ENCODE data around the gene PANK1. TPM values are rescaled to one million over a fixed set of nuclear protein-coding genes. Genes with fewer than 3 reads are reported as not detected.
A peak's percentile ranks its signal among the peaks of the same experiment; 100 is the strongest.

Gene PANK1
- total RNA-seq, 1 experiment from 2014 or later, result 24.9 TPM

DNA sequence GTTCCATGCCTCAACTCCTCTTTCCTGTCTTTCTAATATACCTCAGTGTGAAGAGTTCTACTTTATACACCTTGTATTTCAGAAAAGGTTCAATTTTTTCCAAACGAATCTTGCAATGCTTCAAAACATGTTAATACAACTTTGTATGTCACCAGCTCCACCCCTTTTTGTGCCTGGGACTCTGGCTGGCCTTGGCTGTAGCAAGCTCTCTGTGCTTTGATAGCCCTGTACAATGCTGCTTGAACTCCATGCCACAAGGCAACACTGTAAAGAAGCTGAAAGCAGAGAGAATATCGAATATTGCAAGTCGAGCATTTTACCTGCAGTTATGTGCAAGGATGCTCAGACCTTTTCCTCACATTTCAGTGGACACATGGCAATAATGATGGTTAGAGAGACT, 52.5 kb downstream of the PANK1 start (continued):
- TF ChIP-seq, protein P1, sequence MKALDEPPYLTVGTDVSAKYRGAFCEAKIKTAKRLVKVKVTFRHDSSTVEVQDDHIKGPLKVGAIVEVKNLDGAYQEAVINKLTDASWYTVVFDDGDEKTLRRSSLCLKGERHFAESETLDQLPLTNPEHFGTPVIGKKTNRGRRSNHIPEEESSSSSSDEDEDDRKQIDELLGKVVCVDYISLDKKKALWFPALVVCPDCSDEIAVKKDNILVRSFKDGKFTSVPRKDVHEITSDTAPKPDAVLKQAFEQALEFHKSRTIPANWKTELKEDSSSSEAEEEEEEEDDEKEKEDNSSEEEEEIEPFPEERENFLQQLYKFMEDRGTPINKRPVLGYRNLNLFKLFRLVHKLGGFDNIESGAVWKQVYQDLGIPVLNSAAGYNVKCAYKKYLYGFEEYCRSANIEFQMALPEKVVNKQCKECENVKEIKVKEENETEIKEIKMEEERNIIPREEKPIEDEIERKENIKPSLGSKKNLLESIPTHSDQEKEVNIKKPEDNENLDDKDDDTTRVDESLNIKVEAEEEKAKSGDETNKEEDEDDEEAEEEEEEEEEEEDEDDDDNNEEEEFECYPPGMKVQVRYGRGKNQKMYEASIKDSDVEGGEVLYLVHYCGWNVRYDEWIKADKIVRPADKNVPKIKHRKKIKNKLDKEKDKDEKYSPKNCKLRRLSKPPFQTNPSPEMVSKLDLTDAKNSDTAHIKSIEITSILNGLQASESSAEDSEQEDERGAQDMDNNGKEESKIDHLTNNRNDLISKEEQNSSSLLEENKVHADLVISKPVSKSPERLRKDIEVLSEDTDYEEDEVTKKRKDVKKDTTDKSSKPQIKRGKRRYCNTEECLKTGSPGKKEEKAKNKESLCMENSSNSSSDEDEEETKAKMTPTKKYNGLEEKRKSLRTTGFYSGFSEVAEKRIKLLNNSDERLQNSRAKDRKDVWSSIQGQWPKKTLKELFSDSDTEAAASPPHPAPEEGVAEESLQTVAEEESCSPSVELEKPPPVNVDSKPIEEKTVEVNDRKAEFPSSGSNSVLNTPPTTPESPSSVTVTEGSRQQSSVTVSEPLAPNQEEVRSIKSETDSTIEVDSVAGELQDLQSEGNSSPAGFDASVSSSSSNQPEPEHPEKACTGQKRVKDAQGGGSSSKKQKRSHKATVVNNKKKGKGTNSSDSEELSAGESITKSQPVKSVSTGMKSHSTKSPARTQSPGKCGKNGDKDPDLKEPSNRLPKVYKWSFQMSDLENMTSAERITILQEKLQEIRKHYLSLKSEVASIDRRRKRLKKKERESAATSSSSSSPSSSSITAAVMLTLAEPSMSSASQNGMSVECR (CRISPR knock-in tag; IDR thresholded peaks at IDR 0.05; ENCODE audit: borderline replicate concordance), result no peak

DNA sequence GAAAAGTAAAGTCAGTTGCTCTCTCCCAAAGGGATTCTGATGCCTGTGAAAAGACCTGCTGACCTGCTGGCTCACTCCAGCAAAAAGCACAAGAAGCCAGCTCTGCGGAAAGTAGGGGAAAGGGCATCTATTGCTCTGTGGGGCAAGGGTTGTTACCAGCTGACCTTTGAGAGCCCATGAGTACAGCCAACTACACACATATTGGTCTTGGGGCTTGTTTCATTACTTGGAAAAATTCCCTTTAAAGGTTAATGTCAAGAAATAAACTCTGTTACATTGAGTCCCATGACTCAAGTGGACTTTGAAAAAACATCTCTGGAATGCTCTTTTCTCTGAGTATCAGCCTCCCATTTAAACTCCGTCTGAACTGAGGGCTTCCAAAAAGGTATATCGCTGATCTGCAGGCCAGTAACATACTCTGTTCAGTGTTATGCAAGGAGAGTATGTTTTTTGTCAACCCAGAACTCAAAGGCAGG, 53.2 kb downstream of the PANK1 start:
- DNase-seq (ENCODE audit: low spot score), result no peak
- ChIA-PET CTCF (no interaction called here), POLR2A (no interaction called here)
- no peaks in the 10 kb centered on the region for H3K27me3 Mint-ChIP-seq (ENCODE audit: low read depth)
- no peak overlapping the region for H3K4me3 Mint-ChIP-seq
- TF ChIP-seq JAZF1 (CRISPR knock-in tag; IDR thresholded peaks at IDR 0.05) (no peak), NFYB (CRISPR knock-in tag; conservative IDR thresholded peaks at IDR 0.05; ENCODE audit: low read depth) (no peak), ZNF121 (CRISPR knock-in tag; IDR thresholded peaks at IDR 0.05) (no peak), TEAD4 (CRISPR knock-in tag; IDR thresholded peaks at IDR 0.05) (no peak), NFE2L1 (CRISPR knock-in tag; IDR thresholded peaks at IDR 0.05) (no peak), NR1H2 (CRISPR knock-in tag; IDR thresholded peaks at IDR 0.05) (no peak), ETV6 (CRISPR knock-in tag; IDR thresholded peaks at IDR 0.05) (no peak), MXD4 (CRISPR knock-in tag; IDR thresholded peaks at IDR 0.05; ENCODE audit: borderline replicate concordance) (no peak)
- TF ChIP-seq, protein P2, sequence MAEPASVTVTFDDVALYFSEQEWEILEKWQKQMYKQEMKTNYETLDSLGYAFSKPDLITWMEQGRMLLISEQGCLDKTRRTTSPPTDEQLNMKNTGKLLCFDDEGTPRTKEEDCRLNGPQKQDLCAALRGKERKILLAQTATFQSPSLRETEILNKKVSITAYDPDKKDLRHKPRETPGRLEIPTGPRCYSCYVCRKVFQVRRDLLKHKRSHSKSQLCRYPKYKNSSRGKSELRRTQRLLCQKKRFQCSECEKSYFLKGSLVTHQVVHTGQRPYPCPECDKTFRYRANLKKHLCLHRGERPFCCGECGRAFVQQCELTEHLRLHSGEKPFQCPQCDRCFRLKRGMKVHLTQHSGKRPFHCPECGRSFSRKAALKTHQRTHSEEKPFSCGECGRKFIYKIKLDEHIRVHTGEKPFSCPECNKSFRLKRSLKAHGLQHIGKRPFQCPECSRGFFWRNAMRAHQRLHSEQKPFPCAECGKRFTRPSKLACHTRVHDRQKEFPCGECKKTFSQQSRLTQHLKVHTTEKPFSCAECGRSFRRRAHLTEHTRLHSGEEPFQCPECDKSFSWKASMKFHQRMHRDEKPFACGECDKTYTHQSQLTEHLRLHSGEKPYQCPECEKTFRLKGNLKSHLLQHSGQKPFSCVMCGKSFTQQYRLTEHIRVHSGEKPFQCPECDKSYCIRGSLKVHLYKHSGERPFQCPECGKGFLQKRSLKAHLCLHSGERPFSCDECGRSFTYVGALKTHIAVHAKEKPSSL (CRISPR knock-in tag; conservative IDR thresholded peaks at IDR 0.05), result no peak
- TF ChIP-seq, protein P3, sequence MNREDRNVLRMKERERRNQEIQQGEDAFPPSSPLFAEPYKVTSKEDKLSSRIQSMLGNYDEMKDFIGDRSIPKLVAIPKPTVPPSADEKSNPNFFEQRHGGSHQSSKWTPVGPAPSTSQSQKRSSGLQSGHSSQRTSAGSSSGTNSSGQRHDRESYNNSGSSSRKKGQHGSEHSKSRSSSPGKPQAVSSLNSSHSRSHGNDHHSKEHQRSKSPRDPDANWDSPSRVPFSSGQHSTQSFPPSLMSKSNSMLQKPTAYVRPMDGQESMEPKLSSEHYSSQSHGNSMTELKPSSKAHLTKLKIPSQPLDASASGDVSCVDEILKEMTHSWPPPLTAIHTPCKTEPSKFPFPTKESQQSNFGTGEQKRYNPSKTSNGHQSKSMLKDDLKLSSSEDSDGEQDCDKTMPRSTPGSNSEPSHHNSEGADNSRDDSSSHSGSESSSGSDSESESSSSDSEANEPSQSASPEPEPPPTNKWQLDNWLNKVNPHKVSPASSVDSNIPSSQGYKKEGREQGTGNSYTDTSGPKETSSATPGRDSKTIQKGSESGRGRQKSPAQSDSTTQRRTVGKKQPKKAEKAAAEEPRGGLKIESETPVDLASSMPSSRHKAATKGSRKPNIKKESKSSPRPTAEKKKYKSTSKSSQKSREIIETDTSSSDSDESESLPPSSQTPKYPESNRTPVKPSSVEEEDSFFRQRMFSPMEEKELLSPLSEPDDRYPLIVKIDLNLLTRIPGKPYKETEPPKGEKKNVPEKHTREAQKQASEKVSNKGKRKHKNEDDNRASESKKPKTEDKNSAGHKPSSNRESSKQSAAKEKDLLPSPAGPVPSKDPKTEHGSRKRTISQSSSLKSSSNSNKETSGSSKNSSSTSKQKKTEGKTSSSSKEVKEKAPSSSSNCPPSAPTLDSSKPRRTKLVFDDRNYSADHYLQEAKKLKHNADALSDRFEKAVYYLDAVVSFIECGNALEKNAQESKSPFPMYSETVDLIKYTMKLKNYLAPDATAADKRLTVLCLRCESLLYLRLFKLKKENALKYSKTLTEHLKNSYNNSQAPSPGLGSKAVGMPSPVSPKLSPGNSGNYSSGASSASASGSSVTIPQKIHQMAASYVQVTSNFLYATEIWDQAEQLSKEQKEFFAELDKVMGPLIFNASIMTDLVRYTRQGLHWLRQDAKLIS (CRISPR knock-in tag; IDR thresholded peaks at IDR 0.05; ENCODE audit: borderline replicate concordance), result no peak
- TF ChIP-seq, protein P4, sequence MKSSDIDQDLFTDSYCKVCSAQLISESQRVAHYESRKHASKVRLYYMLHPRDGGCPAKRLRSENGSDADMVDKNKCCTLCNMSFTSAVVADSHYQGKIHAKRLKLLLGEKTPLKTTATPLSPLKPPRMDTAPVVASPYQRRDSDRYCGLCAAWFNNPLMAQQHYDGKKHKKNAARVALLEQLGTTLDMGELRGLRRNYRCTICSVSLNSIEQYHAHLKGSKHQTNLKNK (CRISPR knock-in tag; IDR thresholded peaks at IDR 0.05), result no peak
- TF ChIP-seq, protein P5, sequence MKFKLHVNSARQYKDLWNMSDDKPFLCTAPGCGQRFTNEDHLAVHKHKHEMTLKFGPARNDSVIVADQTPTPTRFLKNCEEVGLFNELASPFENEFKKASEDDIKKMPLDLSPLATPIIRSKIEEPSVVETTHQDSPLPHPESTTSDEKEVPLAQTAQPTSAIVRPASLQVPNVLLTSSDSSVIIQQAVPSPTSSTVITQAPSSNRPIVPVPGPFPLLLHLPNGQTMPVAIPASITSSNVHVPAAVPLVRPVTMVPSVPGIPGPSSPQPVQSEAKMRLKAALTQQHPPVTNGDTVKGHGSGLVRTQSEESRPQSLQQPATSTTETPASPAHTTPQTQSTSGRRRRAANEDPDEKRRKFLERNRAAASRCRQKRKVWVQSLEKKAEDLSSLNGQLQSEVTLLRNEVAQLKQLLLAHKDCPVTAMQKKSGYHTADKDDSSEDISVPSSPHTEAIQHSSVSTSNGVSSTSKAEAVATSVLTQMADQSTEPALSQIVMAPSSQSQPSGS (CRISPR knock-in tag; IDR thresholded peaks at IDR 0.05; ENCODE audit: borderline replicate concordance, low read depth), result no peak
- TF ChIP-seq, protein P6, sequence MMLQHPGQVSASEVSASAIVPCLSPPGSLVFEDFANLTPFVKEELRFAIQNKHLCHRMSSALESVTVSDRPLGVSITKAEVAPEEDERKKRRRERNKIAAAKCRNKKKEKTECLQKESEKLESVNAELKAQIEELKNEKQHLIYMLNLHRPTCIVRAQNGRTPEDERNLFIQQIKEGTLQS (CRISPR knock-in tag; conservative IDR thresholded peaks at IDR 0.05), result no peak
- TF ChIP-seq, protein P7, sequence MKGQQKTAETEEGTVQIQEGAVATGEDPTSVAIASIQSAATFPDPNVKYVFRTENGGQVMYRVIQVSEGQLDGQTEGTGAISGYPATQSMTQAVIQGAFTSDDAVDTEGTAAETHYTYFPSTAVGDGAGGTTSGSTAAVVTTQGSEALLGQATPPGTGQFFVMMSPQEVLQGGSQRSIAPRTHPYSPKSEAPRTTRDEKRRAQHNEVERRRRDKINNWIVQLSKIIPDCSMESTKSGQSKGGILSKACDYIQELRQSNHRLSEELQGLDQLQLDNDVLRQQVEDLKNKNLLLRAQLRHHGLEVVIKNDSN (CRISPR knock-in tag; IDR thresholded peaks at IDR 0.05), result no peak
- ATAC-seq, result no peak
- H3K4me1 Mint-ChIP-seq, result no peaks in the 10 kb centered on the region
- H3K27ac Mint-ChIP-seq, result peak overlapping the region; percentile 87
- no peaks in the 10 kb centered on the region for H3K9me3 Mint-ChIP-seq
- H3K36me3 Mint-ChIP-seq, result peaks cover 53% of the 10 kb centered on the region
